H1 (cell line): ENCODE results near the gene POPDC3.

Experiments
- BCL11A ChIP-seq, 2 experiments: IDR thresholded peaks; one replicate each; pipeline ENCODE4 v1.6.1; 2011; ENCODE audit warnings: low read depth in 2 of 2, low read length in 2 of 2, mild to moderate bottlenecking in 2 of 2
- CEBPB ChIP-seq: IDR thresholded peaks from 2 replicates; pipeline ENCODE4 v1.6.1; 2012; ENCODE audit warnings: low read depth, low read length
- CTCF ChIP-seq, 3 experiments: IDR thresholded peaks; 1 replicate in 2 of 3; 2 replicates in 1 of 3; pipeline versions ENCODE4 v1.5.1 to v1.6.1; 2011; ENCODE audit warnings: low read length in 3 of 3, mild to moderate bottlenecking in 3 of 3, inconsistent platforms in 2 of 3, low read depth in 1 of 3, moderate library complexity in 1 of 3; ENCODE audit not compliant: insufficient read depth in 1 of 3; ENCODE audit errors: control extremely low read depth in 1 of 3
- EGR1 ChIP-seq: IDR thresholded peaks from 2 replicates; pipeline ENCODE4 v1.6.1; 2011; ENCODE audit warnings: low read depth, low read length, borderline replicate concordance
- EZH2 ChIP-seq: fragments of 200-600 bp; sonication (generic); IDR thresholded peaks from 2 replicates; pipeline ENCODE4 v1.7.1; 2012; ENCODE audit warnings: low read depth, mild to moderate bottlenecking, moderate library complexity, low read length, inconsistent platforms; ENCODE audit not compliant: severe bottlenecking
- GABPA ChIP-seq: IDR thresholded peaks from 2 replicates; pipeline ENCODE4 v1.6.1; 2011; ENCODE audit warnings: mild to moderate bottlenecking, low read length, moderate library complexity, borderline replicate concordance; ENCODE audit not compliant: insufficient read depth
- HDAC6 ChIP-seq: IDR thresholded peaks from one replicate; pipeline ENCODE4 v1.7.1; 2012; ENCODE audit warnings: low read depth, mild to moderate bottlenecking, inconsistent platforms, low read length, moderate library complexity
- JUND ChIP-seq: IDR thresholded peaks from 2 replicates; pipeline ENCODE4 v1.6.1; 2011; ENCODE audit warnings: mild to moderate bottlenecking, improper control_type of control experiment, low read length
- MAX ChIP-seq: IDR thresholded peaks from 2 replicates; pipeline ENCODE4 v1.6.1; 2012; ENCODE audit warnings: inconsistent platforms
- POLR2A ChIP-seq, 2 experiments: IDR thresholded peaks; 1 replicate in 1 of 2; 2 replicates in 1 of 2; pipeline ENCODE4 v1.6.1; 2011; ENCODE audit warnings: low read depth in 2 of 2, low read length in 2 of 2, mild to moderate bottlenecking in 2 of 2; ENCODE audit errors: control extremely low read depth in 1 of 2
- POLR2AphosphoS5 ChIP-seq: IDR thresholded peaks from 2 replicates; pipeline ENCODE4 v1.6.1; 2011; ENCODE audit warnings: low read depth, low read length
- POU5F1 ChIP-seq: IDR thresholded peaks from 2 replicates; pipeline ENCODE4 v1.6.1; 2011; ENCODE audit warnings: low read depth, mild to moderate bottlenecking, low read length, moderate library complexity
- SP2 ChIP-seq: IDR thresholded peaks from 2 replicates; pipeline ENCODE4 v1.6.1; 2012; ENCODE audit warnings: mild to moderate bottlenecking, low read length, inconsistent platforms

- TF ChIP-seq POLR2AphosphoS5 (no peak), CTCF (IDR thresholded peaks at IDR 0.05; ENCODE audit: control extremely low read depth in 1 of 3, insufficient read depth in 1 of 3, low read depth in 1 of 3, low read length in 3 of 3) (no peak), POLR2A (IDR thresholded peaks at IDR 0.05; ENCODE audit: control extremely low read depth in 1 of 2, low read depth in 2 of 2, low read length in 2 of 2) (no peak), CEBPB (no peak), MAX (no peak), HDAC6 (no peak), BCL11A (IDR thresholded peaks at IDR 0.05; ENCODE audit: low read depth in 2 of 2, low read length in 2 of 2) (no peak), EGR1 (no peak), POU5F1 (no peak), EZH2 (no peak), SP2 (no peak), JUND (no peak), GABPA (no peak)
Measured at GRCh38 chr6:105194591-105194990, 14.8 kb upstream of the POPDC3 start.
